Measurements from ENCODE around the gene AAMP.
A peak's percentile ranks its signal among the peaks of the same experiment; 100 is the strongest.
"Not testable (repeated sequence)": the region's sequence is repeated elsewhere in the genome, so short reads cannot be mapped to it uniquely, and the experiment has no call there.

The AAMP gene

DNA sequence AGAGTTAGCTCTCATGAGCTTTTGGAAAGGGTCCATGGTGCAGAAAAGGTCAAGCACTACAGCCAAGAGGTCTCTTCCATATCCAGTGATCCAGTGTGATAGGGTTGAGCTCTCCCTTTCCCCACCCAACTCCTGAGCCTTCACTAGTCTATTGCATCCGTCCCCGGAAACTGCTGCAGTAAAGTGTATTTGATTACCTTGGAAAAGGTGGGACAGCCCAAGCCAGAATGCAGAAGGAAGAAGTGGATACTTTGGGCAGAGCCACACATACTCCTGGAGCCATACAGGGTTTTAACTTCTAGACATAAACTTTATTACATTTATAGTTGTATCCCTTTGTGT, 3.9 kb upstream of the AAMP start:
- no peak for DNase-seq

DNA sequence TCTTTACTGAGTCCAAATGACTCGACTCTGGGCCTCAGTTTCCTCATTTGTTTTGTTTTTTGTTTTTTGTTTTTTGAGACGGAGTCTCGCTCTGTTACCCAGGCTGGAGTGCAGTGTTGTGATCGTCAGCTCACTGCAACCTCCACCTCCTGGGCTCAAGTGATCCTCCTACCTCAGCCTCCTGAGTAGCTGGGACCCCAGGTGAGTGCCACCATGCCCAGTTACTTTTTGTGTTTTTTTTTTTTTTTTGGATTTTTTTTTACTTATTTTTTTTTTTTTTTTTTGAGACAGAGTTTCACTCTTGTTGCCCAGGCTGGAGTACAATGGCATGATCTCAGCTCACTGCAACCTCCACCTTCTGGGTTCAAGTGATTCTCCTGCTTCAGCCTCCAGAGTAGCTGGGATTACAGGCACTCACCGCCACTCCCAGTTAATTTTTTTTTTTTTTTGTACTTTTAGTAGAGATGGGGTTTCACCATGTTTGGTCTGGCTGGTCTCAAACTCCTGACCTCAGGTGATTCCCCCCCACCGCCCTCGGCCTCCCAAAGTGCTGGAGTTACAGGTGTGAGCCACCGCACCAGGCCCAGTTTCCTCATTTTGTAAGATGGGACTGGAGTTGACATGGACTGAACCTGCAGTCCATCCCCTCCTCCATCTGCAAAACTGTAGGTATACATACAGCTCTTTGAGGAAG, 3.4 kb upstream of the AAMP start:
- DNase-seq: not testable (repeated sequence)

DNA sequence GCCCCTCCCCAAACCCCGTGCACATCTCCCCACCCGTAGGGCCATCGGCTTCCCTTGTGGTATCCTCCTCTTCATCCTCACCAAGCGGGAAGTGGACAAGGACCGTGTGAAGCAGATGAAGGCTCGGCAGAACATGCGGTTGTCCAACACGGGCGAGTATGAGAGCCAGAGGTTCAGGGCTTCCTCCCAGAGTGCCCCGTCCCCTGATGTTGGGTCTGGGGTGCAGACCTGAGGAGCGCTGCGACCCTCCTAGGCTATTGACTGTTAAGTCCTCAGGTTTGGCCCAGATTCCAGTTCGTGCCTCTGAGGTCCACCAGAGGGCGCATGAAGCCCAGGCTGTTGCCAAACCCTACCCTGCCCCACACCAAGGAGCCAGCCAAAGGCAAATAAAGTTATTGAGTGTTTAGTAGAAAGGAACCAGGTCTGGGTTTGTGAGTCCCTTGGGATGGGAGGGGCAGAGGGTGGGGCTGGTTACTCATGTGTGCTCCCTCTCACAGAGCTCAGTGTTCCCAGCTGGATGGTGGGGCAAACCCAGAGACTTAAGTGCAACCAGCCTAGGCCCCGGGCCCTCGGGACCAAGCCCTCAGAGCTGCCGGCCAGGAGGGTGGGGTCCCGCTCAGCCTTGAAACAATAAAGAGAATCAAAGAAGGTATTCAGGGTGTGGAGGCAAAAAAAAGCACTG, 2.7 kb upstream of the AAMP start:
- peak; percentile 75 to 76 for DNase-seq

DNA sequence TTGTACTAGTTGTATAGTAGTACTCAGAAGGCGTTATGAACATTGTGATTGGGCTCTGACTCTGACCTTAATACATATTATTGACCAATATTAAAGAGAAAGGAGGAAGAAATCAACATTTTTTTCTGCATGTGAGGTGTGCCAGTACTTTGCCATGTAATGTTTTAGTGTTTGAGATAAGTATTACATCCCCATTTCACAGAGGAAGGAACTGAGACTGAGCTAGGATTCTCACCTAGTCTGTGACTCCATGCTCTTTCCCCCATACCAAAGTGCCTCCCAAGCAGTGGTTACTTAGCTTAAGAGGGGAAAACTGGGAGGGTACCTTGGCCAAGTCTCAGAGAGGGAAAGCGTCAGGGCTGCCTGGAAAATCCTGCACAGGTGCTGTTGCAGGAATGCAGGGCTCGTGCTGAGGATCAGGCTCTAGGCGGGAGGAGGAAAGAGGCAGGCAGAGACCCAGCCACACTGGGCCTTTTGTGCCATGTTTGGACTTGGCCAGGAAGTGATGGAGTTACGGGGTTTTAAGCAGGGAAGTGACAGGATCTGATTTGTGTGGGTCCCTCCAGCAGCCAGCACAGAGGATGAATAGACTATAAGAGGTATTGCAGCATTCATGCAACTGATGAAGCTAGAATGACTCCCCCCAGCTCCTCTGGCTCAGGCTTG, 2.1 kb upstream of the AAMP start:
- DNase-seq: no peak

DNA sequence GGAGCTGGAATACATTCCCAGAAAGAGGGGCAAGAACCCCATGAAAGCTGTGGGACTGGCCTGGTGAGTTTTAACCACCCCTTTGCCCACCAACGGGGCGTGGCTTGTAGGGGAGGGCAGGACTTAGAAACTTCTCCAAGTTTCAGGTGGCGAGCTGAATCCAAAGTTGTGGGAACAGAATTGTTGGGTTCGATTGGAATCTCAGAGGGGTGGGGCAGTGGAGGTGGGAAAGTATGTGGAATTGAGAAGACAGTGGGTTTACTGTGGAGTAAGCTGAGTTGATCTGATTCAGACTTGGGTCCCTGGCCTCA, 1.5 kb upstream of the AAMP start:
- no peak for DNase-seq

DNA sequence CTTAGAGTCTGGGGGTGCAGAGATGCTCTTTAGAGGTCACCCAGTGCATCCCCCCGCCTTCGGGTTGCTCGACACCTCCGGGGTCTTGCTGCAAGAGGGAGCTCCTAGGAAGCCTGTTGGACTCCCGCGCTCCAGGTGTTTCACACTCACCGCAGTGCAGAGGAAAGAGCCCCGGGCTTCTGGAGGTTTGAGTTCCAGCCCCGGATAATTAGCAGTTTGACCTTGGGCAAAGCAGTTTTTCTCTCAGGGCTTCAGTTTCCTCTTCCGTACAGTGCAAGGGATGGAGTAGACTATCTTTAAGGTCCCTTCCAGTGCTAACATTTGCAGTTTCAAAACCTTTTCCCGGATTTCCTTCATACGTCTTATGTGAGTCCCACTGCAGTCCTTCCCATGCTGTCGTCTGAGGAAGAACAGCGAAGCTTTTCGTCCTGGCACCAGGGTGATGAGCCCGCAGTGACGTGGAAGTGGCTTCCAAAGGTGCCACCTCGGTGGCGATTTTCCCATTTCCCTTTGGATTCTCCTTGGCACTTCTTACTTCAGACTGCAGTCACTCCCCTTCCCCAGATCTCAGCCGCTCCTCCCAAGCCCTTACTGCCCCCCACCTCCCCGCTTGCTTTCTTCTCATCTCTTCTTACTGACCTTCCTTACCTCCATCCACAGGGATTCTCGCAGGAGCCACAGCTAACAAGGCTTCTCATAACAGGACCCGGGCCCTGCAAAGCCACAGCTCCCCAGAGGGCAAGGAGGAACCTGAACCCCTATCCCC, 967 bp upstream of the AAMP start:
- DNase-seq: no peak

DNA sequence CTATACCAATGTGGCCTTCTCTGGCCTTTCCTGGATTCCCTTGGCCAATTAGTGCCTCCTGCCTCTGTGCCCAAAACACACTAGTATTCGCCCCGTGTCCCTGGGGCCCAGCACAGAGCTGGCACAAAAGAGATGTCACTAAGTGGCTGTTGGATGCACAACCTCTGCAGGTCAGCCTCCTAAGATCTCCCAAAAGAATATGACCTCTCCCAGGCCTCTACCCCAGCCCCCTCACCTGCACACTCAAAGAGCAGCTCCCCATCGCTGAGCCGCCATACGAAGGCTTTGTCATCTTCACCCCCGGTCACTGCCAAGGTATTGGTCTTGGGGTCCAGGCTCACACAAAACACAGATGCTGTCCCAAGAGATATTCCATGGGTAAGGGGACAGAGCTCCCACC, 2.7 kb downstream of the AAMP start:
- DNase-seq: no peak

DNA sequence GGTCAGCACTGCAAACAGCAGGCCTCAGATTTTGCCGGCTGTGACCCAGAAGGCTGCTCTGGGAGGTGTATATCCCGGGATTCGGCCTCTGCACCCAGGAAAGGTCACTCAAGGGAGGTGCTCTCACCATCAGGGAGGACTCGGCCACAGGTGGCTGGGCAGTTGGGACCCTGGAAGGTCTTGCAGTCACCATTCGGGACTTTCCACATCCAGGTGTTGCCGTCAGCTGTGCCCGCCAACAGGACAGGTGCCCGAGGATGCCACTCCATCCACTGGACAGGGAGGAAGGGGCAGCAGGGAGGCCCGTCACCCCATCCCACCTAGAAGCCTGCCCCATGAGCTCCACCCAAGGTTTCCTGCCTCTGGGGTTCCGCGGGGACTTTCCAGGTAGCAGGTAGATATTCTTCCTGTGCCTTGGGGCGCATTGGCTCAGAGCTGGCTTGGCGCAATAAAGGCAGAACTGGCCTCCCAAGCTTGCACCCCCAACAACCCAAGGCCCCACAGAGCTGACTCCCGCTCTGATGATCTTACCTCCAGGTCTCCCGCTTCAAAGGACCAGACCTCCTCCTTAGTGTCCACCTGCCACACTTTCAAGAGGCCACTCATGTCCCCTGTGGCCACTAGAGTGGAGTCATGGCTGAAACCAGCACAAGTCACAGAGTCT, 3.5 kb downstream of the AAMP start:
- no peak for DNase-seq

DNA sequence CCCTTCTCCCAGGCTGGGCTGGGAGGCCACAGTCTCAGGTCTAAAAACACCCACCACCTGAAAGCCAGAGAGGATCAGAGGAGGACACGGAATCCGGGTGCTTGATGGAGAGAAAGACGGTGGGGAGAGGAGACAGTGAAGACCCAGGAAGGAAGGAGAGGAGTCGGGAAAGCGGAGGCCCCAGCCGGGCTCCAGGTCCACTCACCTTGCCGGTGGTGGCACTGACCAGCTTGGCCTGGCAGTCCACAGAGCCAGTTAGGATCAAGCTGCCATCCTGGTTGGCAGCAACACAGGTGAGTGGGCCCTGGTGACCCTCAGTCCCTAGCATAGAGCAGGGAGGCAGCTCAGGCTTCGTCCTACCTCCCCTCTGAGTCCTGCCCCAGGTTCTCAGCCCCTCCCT, 4.3 kb downstream of the AAMP start:
- DNase-seq: no peak

DNA sequence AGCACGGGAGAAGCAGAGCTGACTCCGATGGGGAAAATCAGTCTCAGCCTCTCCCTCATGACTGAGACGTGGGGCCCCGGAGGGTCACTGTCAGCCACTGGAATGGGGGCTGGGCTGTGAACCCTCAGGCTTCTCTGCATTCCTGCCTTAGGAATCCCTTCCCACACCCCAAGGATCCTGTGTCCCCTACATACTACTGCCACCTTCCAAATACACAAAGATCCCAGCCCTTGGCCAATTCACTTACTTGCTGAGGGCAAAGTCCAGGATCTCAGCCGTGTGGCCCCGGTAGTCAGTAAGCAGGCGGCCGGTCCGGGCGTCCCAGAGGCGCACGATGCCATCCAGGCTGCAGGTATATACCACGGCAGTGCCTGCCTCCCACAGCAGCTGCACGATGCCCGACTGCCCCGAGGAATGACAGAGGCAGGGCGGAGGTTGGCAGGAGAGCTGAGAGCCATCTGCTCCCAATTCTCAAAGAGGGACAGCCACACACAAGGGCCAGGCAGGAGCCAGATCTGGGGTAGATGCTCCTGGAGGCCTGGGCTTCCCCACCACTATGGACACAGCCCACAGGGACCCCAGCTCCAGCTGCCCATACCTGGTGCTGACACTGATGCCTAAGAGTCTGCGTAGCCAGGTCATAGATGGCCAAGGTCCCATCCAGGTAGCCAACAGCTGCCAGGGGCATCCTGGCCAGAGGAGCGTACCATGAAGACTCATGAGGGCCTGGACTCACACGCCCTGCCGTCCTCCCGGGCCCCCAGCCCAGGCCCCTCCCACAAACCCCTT, 5.0 kb downstream of the AAMP start:
- no peak for DNase-seq

DNA sequence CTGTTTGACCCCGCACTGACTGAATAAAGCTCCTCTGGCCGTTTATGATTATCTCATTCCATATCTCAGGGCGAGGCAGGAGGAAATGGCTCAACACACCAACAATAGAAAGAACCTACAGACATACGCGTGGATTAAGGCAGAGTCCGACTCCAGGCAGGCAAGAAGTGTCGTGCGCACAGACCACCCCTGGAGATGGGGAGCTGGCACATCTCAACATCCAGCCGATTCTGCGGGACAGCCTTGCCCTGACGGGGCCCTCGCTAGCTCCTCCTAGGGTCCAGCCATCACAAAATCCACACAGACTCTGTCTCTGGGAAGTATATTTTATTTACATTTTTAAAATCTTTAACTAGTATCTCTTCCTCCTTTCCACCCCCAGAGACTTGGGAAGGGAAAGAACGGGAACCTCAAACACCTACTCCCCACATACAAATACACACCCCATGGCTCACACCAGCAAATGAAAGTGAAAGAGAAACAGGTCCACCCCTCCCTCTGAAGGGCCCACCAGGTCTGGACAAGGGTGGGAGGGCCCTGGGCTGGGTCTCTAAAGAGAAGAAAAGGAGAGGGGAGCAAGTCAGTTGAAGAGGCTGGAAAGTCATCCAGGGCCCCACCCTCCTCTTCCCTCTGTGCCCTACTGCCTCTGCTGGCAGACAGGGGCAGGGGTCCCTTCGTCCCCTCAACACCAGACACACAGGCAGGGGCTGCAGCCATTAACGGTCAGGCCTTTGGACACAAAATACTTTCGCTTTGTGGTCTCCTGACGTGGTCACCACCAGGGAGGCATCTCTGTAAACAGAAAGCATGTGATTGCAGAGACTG, 5.9 kb downstream of the AAMP start:
- DNase-seq: no peak

DNA sequence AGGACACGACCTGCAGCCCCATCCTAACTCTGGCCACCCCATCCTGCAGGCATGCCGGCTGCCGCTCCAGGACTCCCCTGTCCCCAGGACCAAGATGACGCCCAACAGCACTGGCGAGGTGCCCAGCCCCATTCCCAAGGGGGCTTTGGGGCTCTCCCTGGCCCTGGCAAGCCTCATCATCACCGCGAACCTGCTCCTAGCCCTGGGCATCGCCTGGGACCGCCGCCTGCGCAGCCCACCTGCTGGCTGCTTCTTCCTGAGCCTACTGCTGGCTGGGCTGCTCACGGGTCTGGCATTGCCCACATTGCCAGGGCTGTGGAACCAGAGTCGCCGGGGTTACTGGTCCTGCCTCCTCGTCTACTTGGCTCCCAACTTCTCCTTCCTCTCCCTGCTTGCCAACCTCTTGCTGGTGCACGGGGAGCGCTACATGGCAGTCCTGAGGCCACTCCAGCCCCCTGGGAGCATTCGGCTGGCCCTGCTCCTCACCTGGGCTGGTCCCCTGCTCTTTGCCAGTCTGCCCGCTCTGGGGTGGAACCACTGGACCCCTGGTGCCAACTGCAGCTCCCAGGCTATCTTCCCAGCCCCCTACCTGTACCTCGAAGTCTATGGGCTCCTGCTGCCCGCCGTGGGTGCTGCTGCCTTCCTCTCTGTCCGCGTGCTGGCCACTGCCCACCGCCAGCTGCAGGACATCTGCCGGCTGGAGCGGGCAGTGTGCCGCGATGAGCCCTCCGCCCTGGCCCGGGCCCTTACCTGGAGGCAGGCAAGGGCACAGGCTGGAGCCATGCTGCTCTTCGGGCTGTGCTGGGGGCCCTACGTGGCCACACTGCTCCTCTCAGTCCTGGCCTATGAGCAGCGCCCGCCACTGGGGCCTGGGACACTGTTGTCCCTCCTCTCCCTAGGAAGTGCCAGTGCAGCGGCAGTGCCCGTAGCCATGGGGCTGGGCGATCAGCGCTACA, 7.0 kb downstream of the AAMP start:
- no peak for DNase-seq

DNA sequence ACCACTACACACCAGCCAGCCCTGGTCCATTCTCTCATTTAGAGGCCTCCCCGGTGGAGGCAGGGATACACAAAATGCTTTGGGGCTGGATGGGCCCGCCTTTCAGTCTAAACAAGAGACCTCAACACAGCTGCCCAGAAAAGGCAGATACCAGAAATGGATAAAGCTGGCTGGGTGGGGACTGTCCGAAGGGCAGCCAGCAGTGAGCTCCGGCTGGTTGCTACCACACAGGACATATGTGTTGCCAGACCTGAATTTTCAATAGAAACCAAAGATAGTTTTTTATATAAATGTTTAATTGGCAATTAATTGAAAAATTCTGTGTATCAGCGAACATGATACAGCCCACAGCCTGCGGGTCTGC, 7.7 kb downstream of the AAMP start:
- no peak for DNase-seq

DNA sequence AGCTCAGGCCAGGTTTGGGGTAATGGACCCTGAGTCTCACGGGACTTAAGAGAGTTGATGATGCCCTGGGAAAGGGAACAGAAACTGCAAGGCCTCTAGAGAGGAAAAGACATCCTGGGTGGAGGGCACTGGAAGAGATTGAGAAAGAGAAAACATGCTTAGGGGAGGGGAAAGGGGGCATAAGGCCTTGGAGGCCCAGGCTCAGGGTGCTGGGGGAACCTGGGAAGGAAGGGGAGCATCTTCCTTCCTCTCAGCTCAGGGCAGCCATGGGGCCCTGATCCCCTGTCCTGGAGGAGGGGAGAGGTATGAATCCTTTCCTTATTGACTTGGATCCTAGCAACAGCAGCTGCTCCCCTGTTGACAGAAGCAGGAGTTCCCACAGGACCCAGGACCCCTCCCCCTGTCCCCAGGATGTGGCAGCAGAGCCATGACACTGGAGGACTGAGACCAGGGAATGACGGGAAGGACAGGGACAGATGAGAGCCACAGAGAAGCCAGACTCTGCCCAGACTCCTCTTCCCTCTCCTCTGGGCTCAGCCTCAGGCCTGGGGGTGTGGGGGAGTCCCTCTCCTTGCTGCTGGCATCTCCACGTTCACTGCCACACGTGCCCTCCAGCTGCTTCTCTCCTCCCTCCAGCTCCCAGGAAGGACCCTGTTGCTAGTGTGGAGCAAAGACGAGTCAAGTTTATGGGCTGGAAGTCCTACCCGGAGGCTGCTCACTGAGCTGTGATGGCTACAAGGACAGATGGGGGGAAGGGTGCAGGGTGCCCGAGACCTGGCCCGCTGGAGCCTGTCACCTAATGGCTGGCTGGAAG, 8.3 kb downstream of the AAMP start:
- DNase-seq: no peak

DNA sequence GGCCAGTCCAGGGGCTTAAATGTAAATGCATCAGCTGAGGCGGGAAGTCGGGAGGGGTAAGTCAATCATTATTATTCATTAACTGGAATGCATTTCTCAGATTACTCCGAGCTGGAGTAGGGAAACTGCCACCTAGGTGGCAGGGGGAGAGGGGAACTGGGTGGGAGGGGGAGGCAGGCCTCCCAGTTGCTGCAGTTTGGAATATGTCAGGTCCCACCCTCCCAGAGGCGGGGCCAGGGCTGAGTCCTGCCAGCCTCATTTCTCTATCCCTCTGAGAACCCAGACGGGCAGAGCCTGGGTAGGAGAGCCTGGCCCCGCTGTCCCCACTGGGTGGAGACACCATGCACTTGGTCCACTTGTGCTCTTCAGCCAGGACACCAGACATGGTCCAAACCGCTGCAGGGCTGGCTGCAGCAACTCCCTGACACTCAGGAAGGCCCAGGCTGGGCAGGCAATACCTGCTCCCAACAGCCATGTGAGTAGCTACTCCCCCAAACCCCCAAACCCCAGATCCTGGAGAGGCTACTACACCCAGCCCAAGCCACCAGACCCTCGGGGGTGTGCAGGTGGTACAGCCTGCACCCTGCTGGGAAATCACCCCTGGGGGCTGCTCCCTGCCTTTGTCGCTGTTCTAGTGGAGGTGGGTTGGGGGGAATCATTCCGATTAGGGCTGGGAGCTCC, 9.1 kb downstream of the AAMP start, which contains the start of gene GPBAR1:
GPBAR1 (plus strand) TSS at position 274 of the 681 bp plus-strand sequence. CDS start 1,710 bp downstream, outside the sequence.
- DNase-seq: no peak

DNA sequence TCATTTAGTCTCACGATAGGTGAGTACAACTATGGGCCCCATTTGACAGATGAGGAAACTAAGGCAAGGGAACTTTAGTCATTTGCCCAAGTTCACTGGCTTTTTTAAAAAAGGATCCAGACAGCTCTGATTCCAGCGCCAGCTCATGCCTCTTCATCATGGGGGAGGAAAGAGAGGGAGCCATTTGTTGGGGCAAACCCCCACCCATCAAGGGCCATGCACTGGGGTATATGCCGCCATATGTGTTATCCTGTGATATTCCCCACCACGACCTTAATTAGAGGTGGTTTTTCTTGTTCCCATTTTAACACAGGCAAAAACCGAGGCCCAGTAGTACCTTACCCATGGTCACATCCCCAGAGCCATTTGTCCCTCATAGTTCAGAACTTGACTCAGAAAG, 9.8 kb downstream of the AAMP start:
- DNase-seq: no peak

DNA sequence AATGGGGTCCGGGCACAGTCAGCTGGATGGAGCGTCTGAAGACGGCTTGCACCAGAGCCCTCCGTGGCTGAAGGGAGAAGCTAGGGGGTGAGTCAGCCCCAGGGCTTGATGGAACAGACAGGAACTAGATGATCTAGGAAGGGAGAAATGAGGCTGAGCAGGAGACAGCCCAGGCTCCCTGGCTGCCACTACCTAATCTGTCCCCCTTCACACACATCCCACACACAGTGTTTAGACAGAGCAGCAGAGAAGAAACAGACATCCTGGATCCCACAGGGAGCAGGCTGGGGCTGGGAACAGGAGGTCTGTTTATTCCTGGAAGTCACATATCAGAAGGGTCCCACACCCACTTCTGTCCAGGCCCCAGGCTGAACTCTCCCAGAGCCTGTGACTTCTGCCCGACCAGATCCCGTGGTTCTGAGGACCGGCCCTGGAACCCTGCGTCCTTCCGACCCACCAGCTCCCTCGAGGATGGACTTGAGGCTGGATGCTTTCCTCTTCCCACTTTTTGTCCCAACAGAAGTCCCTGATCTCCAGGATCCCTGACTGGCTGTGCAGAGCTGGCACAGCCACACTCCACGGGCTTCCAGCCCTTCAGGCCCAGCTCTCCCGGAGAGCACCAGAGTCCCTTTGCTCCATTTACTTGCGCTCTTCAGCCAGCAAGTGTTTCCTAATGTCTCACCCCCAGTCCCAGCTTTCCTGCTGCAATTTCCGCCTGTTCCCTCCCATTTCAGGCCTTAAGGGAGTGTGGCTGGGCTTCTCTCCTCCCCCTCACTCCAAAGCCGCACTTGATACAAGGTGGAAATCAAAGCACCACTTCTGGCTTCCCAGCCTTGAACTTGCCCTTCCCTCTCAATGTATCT, 10.6 kb downstream of the AAMP start:
- no peak for DNase-seq

All from activated CD4-positive, alpha-beta T cell treated with anti-CD3 and anti-CD28 coated beads, Interleukin-2, amount 50 U/mL, for 4 hours (primary cell).